ENCODE data around the gene COPS4.
"Not testable (repeated sequence)": the region's sequence is repeated elsewhere in the genome, so short reads cannot be mapped to it uniquely, and the experiment has no call there.

Gene COPS4

GRCh38 chr4:83089410-83090157 lies 54.6 kb downstream of the COPS4 start:
- no peak for DNase-seq

- no peak for DNase-seq
These were observed 58.2 kb downstream of the COPS4 start for GRCh38 chr4:83093060-83093640.

DNA sequence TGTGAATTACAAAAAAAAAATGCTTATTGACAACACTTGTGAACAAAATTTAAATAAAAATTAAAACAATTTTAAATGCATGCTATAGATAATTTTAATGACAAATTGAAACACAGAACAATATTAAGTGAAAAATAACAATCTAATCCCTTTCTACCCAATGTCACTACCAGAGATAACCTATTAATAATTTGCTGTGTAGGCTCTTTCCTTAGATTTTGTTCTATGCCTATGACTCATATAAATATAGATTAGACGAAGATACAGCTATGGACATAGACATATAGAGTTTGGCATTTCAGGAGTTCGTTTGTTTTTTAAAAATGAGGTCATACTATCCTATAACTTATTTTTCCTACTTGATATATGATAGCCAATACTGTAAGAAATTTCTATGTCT lies 61.4 kb downstream of the COPS4 start:
- no peak for DNase-seq

- no peak for DNase-seq
These were observed 70.0 kb downstream of the COPS4 start for GRCh38 chr4:83104991-83105390.

DNA sequence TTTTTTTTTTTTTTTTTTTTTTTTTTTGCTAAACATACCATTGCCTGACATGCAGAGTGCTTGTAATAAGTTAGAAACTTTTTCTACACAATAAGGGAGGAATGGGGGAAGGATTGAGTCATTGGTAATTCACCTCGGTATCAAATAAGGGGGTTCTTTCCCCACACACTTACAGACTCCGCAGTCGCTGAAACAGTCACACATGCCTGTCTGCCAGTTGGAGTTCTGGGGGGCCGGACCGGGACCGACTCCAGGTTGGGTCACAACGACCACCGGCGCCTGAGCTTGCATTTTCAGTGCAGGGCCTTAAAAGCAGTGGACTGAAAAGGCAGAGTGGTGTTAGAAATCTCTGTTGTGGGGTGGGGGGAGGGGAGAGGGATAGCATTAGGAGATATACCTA lies 72.6 kb downstream of the COPS4 start:
- no peak for DNase-seq

DNA sequence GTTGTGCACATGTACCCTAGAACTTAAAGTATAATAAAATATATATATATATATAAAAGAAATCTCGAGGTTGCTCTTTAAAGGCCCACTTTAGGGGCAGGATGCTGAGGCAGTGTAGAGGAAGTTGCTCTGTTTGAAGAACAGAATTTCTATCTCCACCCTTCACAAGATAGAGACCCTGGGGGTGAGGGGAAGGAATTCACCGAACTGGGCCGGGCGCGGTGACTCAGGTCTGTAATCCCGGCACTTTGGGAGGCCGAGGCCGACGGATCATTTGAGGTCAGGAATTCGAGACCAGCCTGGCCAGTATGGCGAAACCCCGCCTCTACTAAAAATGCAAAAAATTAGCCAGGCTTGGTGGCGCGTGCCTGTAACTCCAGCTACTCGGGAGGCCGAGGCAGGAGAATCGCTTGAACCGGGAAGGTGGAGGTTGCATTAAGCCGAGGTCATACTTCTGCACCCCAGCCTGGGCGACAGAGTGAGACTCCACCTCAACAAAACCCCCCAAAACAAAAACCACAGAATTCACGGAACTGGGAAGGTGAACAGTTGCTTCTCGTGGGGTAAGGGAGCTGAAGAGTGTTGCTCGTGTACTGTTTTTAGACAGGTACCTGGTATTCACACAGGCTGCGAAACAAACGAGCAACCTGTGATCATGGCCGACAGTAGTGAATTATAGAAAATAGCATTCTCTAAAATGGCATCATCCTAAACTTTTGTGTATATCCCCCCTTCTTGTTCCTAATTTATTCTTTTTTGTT lies 73.3 kb downstream of the COPS4 start:
- no peak for DNase-seq

DNA sequence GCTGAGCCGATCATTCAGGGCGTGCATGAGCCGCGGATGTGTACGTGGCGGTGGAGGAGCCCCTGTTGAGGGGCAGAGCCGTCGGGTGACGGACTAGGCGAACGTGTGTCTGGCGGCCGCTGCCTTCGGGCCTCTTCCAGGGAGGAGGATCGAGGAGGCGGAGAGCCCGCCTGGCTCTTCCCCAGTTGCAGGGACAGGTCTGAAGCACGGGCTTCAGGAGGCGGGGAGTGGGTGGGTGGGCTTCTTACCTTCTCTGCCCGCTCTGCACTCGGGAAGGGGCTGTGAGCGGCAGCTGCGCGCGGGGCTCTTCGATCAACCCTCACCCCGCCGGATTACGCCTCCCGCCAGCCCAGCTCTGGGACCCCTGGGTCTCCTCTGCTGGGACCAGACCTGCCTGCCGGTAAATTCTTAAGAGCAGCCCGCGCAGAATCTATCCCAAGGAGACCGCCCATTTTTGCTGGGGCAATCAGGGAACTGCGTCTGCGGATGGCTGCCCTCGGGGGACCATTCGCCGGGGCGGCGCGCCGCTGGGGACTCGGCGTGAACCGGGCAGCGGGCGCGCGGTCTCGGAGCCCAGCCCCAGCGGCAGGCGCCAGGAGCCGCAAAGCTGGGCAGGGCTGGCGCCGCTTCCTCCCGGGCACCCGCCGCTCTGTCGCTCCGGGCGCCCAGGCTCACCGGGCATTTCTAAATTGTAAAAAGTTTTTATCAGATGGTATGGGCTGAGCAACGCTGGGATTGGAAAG lies 74.7 kb downstream of the COPS4 start:
- DNase-seq = no peak

DNA sequence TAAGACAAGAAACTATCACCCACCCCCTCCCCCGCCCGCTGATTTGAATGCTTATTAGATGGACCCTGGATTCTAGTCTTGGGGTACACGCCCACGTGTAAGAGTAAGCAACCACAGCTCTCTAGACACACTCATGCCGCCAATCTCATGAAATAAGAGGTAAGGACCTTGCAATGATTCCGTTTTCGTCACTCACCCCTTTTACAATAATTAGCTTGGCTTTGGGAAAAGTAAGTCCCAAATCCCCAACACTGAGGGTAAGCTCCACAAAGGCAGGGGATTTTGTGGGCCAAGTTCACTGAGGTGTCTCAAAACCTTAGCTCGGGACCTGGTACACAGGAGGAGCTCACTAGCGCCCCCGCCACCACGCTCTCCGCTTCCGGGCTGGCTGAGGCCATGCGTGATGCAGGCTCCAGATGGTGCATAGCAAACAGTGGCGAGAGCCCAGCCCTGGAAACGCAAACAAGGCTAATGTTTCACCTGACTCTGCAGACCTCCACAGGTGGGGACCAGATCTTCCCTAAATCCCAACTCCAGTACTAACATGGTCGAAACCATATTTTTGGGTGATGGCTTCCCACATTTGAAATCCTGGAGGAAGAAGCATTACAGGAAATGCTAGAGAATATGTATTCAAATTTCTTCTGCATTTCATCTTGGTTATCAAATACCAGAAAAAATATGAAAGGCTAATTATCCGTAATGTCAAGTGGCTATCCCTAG lies 75.4 kb downstream of the COPS4 start:
- no peak for DNase-seq

DNA sequence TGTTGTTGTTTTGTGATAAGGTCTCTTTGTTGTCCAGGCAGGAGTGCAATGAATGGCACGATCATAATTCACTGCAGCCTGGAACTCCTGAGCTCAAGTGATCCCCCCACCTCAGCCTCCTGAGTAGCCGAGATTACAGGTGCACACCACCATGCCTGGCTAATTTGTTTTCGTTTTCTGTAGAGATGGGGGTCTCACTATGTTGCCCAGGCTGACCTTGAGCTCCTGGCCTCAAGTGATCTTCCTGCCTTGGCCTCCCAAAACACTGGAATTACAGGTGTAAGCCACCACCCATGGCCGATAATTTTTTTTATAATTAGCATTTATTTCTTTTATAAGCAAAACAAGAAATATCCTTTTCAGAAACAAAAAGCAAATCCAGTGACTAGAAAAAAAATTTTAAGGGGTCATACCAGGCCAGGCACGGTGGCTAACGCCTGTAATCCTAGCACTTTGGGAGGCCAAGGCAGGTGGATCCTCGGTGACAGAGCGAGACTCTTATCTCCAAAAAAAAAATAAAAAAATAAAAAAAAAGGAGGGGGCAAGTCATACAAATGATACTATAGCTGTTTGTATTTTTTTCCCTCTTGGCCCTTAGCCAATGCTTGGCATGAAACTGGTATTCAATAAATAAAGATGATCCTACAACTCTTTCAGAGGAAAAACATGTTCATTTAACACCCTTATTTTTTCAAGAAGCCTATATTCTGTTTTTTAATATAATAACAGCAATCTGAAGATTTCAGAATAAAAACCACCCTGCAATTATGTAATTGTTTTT lies 76.2 kb downstream of the COPS4 start:
- DNase-seq = no peak

- DNase-seq = not testable (repeated sequence)
These were observed 76.8 kb downstream of the COPS4 start for GRCh38 chr4:83111751-83112141.

GRCh38 chr4:83112231-83112630 lies 77.2 kb downstream of the COPS4 start:
- DNase-seq = no peak

- no peak for DNase-seq
These were observed 77.9 kb downstream of the COPS4 start for GRCh38 chr4:83112678-83113428.

DNA sequence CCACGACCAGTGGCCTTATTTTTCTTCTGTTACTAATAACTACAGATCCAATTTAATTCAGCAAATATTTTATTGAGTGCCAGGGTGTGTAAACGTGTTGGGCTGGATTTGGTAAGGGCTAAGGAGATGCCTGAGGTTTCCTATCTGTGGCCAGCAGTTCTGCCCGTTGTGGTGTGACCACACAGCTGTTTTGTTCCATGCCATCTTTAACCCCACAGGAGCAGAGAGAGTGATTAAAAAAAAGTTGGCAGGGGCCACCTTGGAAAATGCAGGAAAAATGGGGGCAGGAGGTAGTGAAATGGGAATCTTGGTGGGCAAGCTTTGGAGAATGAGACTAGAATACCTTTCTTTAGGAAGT lies 78.4 kb downstream of the COPS4 start:
- DNase-seq = no peak

DNA sequence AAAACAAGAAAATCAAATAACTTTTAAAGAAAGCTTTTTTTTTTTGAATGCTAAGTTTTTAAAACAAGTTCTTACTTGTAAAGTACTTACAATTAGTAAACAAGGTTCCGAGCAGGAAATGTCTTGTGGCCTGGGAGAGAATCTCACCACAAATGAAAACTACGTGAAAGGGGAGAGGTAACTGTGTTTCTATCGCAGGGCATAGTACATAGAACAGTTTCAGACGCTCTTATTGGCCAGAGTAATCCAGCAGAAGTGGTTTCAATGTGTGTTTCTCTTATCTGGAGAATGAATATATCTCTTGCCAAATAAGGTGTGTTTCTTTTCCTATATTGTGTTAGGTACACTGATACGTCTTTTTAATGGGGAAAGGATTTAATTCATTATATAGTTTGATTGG lies 79.6 kb downstream of the COPS4 start, which contains the start of gene PLAC8:
TSS of gene PLAC8 (minus strand) at position 154 of the 400 bp plus-strand sequence. CDS start 6,808 bp downstream, outside the sequence.
- no peak for DNase-seq

- DNase-seq = no peak
These were observed 80.0 kb downstream of the COPS4 start for GRCh38 chr4:83115000-83115399.

- no peak for DNase-seq
These were observed 80.8 kb downstream of the COPS4 start for GRCh38 chr4:83115656-83116285.

DNA sequence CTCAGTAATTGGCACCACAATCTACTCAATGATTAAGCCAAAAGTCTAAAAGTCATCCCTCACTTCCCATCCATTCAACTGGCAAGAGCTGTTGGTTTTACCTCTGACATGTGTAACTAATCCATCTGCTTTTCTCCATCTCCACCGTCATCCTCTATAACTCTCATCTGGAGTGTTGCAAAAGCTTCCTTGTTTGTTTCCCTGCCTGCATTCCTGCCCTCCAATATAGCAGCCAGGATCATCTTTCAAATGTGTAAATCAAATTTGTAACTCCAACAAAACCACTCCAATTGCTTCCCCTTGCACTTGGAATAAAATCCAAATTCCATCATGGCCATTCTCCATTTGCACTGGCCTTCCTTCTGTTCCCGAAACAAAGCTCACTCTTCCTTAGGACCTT lies 83.9 kb downstream of the COPS4 start:
- no peak for DNase-seq

DNA sequence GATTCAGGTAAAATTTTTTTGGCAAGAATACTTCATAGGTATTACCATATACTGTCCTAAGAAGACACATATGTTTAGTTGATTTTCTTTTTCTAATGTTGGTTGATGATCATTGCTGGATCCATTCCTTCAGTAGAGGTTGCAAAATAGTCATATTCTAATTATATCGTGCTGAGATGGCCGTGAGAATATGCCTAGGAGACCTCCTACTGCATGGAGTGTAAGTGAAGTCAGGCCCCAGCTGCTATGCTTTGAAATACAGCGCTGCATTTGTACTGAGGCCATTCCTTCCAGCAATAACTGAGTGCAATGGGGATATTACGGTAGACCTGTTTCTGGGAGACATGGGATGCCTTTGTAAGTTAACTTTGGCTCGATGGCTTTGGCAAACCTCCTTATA lies 86.3 kb downstream of the COPS4 start:
- no peak for DNase-seq

- DNase-seq = no peak
These were observed 89.3 kb downstream of the COPS4 start for GRCh38 chr4:83124111-83124780.
